Retina (tissue), 1 donor: ENCODE results near the gene BTAF1.

ENCODE experiments used
- DNase-seq: peaks from one replicate; pipeline ENCODE4 v3.0.0-alpha.2; 2016

Gene BTAF1

GRCh38 chr10:91908337-91909116, 15.0 kb upstream of the BTAF1 start:
- DNase-seq: peak; percentile 95

GRCh38 chr10:91909117-91909677, 14.4 kb upstream of the BTAF1 start, which contains the start of gene FGFBP3:
FGFBP3 (minus strand) TSS chr10:91909486; CDS start chr10:91908969, 517 bp downstream.
- DNase-seq: peak; percentile 82

DNA sequence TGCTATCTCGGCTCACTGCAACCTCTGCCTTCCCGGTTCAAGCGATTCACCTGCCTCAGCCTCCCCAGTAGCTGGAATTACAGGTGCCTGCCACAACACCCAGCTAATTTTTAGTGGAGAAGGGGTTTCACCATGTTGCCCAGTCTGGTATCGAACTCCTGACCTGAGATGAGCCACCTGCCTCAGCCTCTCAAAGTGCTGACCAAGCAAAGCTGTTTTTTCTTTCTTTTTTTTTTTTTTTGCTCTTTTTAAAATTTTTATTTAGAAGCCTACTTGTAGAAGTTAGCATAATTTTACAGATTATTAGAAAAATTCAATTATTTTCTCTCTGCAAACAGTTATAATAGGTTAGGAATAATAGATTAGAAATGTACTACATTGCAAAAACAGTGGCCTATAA, 13.1 kb upstream of the BTAF1 start:
- DNase-seq: no peak

GRCh38 chr10:91919651-91920050, 3.9 kb upstream of the BTAF1 start:
- DNase-seq: no peak

DNA sequence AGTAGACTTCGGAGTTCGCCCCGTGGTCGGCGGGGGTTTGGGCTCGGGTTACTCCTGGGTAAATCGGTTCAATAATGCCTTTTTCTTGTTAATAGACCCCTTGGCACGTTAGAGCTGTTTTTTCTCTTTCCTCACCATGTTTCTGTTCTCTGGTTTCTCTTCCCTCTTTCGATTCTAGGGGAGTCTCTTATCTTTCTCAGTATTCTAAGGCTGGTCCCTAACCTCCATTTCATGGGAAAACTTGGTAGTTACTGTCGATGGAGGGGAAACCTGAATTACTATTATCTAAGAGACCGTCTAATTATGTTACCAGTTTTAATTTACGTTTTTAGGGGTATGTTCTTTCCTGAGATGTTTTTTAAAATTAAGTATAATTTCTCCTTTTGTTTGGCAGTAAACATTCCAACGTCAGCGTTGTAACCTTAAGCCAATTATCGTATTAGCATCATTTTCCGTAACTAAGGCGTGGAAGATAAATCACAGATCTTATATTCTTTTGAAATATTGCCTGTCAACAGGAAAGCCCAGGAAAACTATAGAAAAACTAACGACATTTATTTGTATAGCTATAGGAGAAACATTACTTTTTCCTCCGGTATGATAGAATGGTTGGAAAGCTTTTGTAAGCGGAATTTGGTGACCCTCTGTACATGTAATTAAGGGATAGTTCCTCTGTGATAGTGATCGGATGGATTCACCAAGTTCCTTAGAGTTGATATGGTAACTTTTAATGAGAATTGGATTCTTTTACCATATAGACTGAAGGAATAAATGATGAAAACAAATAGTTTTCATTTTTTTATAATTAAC, 847 bp downstream of the BTAF1 start:
- no peak for DNase-seq

DNA sequence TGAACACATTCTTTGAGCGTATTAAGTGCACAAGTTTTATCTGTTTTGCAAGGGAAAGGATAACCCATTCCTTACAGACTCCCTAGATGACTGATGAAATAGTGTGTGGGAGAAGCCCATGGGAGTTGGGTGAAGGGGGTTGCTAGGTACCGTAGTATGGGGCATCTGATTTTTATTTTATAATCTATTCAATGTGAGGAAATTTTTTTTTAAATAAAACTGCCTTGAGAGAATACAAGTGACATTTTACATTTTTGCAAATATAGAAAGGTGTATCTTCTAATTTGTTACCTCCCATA, 1.4 kb downstream of the BTAF1 start:
- DNase-seq: no peak

- DNase-seq: no peak
Observed at GRCh38 chr10:91930939-91931338, 7.4 kb downstream of the BTAF1 start.

DNA sequence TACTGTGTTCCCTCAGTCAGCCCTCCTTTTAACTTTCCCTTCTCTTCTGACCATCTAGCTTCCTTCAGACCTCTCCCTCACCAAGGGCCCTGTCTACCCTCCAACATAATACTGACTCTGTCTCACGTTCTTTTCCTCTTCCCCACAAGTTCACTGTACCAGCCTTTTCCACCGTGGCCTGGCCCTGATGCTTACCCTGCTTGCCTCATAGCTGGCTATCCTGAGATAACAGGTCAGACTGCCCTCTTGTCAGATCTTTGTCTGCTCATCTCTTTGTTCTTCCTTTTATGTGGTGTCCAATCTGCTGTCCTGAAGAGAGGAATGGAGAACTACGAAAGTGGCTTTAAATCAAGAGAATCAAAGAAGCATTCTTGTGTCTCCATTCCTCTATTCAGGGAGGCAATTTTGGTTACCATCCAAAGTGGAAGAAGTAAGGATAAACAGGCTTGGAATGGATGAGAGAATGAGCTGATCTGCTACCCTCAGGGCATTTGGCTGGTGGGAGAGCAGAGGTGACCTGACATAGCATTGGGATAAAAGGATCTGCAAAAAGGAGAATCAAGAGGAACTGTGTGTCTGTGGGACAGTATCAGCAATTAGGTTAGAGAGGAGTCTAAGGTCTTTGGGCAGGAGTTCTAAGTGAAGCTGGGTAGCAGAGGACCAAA, 8.1 kb downstream of the BTAF1 start:
- DNase-seq: no peak

GRCh38 chr10:91932737-91933136, 9.2 kb downstream of the BTAF1 start:
- no peak for DNase-seq

DNA sequence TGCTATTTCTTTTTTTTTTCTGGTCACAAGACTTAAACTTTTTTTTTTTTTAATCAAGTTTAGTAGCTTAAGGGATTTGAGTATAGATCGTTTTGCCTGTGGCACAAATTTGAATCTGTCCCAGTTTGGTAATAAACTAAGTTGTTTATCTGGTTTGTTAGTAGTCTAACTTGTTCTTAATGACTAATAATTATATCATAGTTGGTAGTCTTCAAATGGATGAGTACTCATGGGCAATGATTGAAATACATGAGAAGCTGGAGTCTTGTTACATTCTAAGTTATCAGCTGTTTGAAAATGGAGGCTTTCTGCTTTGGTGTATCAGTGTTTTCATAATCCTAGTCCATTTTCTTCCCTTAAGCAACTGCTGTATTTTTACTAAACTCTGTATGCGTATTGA, 12.3 kb downstream of the BTAF1 start:
- DNase-seq: no peak

DNA sequence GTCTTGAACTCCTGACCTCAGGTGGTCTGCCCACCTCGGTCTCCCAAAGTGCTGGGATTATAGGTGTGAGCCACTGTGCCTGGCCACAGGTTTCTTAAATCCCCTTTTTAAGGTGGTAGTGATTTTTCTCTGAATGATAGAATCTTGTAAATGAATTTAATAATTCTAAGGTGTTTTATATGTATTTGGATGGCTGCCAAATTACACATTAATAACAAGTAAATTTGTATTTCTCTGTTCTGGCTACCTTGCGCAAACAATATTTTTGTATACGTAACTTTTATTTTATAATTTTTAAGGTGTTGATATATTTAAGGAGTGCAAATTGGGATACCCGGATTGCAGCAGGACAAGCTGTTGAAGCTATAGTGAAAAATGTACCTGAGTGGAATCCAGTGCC, 16.1 kb downstream of the BTAF1 start:
- DNase-seq: no peak

GRCh38 chr10:91941426-91941825, 17.9 kb downstream of the BTAF1 start:
- DNase-seq: no peak

DNA sequence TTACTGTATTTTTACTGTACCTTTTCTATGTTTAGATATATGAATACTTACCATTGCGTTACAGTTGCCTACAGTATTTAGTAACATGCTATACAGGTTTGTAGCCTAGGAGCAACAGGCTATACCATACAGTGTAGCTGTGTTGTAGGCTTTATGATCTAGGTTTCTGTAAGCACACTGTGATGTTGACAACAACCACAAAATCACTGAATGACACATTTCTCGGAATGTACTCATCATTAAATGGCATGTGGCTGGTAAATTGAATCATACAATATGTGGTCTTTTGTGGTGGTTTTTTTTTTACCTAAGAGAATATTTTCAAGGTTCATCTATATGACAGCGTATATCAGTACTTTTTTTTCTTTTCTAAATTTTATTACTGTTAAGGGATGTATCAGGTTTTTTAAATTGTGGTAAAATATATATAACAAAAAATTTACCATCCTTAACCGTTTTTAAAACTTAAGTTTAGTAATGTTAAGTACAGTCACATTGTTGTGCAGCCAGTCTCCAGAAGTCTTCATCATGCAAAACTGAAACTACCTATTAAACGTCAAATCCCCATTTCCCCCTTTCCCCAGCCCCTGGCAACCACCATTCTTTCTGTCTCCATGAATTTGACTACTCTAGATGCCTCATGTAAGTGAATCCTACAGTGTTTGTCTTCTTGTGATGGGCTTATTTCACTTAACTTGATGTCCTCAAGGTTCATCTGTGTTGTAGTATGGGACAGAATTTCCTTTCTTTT, 21.5 kb downstream of the BTAF1 start:
- no peak for DNase-seq

DNA sequence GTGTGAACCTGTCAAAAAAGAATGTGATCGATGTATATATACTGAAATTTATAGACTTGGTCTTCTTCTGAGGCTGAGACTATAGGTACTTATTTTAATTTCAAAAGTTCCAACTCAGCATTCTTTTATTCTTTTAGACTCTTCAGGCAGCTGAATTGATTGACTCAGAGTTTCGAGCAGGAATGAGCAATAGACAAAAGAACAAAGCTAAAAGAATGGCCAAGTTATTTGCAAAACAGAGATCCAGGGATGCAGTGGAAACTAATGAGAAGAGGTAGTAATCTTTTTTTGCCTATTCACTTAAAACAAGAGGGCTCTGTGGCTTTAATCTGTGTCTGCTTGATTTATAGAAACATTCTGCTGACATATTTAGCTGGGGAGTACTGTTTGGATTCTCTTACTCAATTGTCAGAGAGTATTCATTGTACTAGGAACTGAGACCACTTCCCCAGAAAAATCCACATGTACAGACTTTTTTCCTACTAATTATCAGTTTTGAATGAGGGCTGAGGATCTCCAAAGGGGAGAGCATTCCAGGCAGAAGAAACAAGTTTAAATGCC, 30.1 kb downstream of the BTAF1 start:
- DNase-seq: no peak

- DNase-seq: no peak
Observed at GRCh38 chr10:91955114-91955513, 31.5 kb downstream of the BTAF1 start.

DNA sequence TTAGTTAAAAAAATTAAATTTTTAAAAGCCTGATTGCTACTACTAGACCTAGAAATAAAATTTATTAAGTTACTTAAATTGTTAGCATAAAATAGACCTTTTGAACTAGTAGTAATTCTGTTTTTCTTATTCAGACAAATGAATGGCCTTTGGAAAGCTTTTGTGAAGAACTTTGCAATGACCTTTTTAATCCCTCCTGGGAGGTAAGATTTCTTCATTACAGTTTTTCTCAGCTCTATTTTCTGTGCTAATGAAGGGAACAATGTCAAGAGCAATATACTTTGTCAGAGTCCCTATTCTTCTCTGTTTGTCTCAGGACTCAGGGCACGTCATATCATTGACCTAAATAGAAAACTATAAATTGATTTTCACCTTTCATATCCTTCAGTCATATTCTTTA, 33.5 kb downstream of the BTAF1 start:
- no peak for DNase-seq

DNA sequence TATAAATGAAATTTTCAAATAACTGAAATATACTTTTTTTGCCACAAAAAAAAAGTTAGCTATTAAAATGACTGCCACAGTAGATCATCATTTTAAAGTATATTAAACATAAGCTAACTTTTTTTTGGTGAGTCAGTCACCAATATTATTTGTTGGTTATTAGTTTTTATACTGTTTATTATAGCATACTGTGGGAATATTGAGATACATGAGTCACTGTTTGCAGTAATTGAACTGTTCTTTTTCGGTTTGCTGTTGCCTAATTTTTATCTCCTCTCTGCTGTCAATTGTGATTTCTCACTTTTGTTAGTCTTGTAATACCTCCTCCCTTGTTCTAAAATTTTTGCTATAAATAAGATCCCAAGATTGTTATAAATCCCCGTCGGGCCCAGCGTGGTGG, 45.7 kb downstream of the BTAF1 start:
- no peak for DNase-seq

DNA sequence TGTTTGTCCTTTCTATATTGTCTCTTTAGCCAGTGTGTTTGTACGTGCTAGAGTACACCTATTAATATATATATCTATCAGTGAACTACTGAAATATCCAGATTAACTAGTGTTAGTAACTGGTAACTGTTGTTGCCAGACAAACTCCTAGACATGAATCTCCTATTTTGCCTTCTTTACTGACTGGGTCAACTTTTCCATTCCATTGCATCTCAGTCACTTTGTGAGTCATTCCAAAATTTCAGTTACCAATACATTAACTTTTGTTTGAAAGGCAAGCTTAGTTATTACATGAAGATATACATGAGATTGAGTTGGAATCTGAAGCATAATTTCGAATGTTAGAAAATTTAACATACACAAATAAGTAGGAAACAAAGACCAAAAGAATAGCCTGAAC, 51.4 kb downstream of the BTAF1 start:
- no peak for DNase-seq

DNA sequence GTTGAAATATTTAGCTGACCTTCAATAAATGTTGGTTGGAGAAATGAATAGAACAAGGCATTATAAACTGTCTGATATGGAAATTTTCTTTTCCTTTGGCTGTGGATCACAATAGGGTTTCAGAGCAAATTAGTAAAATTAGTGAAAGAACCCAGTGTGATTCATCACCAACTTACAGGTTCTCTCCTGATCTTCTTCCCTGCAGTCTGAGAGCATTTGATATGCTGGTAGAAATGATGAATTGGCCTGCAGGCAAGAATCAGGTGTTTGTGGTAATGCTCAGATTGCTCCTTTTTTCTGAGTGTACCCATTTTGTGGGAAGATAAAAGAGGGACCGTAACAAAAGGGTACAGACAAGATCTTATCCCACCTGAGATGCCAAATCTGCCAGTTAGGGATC, 51.9 kb downstream of the BTAF1 start:
- no peak for DNase-seq

DNA sequence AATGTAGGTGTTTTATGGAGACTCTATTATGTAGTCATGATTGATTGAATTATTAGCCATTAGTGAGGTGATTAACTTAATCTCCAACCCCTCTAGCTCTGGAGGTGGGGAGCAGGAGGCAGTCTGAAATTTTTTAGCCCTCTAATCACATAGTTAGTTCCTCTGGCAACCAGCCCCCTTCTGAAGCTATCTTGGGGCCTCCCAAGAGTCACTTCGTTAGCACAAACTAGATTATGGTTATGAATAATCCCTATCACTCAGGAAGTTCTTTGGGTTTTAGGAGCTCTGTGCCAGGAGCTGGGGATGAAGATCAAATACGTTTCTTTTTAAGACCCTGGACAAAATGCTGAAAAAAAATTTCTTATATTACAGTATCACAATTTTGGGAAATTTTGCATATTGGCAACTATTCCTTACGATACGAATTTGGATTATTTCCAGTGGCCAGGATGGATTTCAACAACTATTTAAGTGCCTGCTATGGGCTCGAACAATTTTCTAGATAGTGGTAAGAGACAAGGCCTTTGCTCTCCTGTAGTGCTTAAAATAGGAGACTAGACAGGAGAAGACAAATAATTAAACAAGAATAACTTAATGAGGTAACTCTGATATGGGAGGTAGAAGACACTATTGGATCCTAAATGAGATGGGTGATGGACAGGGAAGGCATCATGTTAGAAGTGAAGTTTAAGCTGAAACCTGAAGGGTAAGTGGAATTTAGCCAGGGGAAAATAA, 52.9 kb downstream of the BTAF1 start:
- no peak for DNase-seq

DNA sequence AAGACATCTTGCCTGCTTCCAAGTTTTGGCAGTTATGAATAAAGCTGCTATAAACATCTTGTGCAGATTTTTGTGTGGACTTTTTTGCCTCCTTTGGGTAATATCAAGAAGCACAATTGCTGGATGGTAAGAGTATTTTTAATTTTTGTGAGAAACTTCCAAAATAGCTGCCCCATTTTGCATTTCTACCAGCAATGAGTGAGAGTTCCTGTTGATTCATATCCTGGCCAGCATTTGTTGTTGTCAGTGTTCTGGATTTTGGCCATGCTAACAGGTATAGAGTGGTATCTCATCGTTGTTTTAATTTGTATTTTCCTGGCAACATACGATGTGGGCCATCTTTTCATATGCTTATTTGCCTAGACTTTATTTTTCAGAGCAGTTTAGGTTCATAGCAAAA, 53.9 kb downstream of the BTAF1 start:
- no peak for DNase-seq

- no peak for DNase-seq
Observed at GRCh38 chr10:91978585-91978984, 55.0 kb downstream of the BTAF1 start.
